Adrenal gland (tissue), 5 donors: ENCODE data around the gene BBX.

ENCODE experiments used
- CTCF ChIP-seq, 6 experiments: fragments of 450-650 bp in 4 of 6; fragments of 200-600 bp in 2 of 6; sonication (generic) in 1 of 6; IDR thresholded peaks; 1 replicate in 5 of 6; 2 replicates in 1 of 6; pipeline versions ENCODE4 v1.5.1 to v1.8.0; 2016 to 2021; ENCODE audit warnings: antibody characterized with exemption in 6 of 6, mild to moderate bottlenecking in 2 of 6, moderate library complexity in 1 of 6
- POLR2A ChIP-seq, 2 donors: fragments of 450-650 bp; IDR thresholded peaks; one replicate each; pipeline ENCODE4 v1.6.1; 2017; ENCODE audit warnings: antibody characterized with exemption in 2 of 2, mild to moderate bottlenecking in 2 of 2, moderate library complexity in 1 of 2
- donor health status: DM: no; HTN: no; CAD: no.

GRCh38 chr3:107761391-107761790, 238.6 kb downstream of the BBX start:
- TF ChIP-seq CTCF (IDR thresholded peaks at IDR 0.05) (no peak), POLR2A (IDR thresholded peaks at IDR 0.05) (no peak)
